Adrenal gland (tissue), 5 donors: ENCODE results near the gene OR51T1.

ENCODE experiments used
- POLR2A ChIP-seq, 2 donors: fragments of 450-650 bp; IDR thresholded peaks; one replicate each; pipeline ENCODE4 v1.6.1; 2017; ENCODE audit warnings: antibody characterized with exemption in 2 of 2, mild to moderate bottlenecking in 2 of 2, moderate library complexity in 1 of 2
- TF ChIP-seq, protein P1 (sequence below), 6 experiments: fragments of 450-650 bp in 4 of 6; fragments of 200-600 bp in 2 of 6; sonication (generic) in 1 of 6; IDR thresholded peaks; 1 replicate in 5 of 6; 2 replicates in 1 of 6; pipeline versions ENCODE4 v1.5.1 to v1.8.0; 2016 to 2021; ENCODE audit warnings: antibody characterized with exemption in 6 of 6, mild to moderate bottlenecking in 2 of 6, moderate library complexity in 1 of 6
- donor health status: DM: no; HTN: no; CAD: no.

DNA sequence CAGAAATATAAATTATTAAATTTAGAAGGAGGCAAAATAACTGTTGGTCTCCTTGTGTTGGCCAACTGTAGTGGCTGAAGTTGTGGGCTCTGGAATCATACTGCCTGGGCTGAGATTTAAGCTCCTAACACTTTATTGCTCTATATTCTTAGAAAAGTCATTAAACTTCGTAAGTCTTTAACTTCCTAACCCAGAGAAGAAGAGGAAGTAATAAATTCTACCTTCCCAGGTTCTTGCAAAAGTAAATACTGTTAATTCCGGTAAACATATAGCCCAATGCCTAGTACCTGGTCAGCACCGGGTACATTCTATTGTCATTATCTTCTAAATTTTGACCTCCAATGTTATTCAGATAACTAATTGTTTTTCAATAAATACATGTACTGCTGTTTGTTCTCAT lies 4.5 kb downstream of the OR51T1 start:
- TF ChIP-seq POLR2A (IDR thresholded peaks at IDR 0.05): no peak
- TF ChIP-seq, protein P1, sequence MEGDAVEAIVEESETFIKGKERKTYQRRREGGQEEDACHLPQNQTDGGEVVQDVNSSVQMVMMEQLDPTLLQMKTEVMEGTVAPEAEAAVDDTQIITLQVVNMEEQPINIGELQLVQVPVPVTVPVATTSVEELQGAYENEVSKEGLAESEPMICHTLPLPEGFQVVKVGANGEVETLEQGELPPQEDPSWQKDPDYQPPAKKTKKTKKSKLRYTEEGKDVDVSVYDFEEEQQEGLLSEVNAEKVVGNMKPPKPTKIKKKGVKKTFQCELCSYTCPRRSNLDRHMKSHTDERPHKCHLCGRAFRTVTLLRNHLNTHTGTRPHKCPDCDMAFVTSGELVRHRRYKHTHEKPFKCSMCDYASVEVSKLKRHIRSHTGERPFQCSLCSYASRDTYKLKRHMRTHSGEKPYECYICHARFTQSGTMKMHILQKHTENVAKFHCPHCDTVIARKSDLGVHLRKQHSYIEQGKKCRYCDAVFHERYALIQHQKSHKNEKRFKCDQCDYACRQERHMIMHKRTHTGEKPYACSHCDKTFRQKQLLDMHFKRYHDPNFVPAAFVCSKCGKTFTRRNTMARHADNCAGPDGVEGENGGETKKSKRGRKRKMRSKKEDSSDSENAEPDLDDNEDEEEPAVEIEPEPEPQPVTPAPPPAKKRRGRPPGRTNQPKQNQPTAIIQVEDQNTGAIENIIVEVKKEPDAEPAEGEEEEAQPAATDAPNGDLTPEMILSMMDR (IDR thresholded peaks at IDR 0.05): no peak
